ENCODE results near the gene ANKIB1.

DNA sequence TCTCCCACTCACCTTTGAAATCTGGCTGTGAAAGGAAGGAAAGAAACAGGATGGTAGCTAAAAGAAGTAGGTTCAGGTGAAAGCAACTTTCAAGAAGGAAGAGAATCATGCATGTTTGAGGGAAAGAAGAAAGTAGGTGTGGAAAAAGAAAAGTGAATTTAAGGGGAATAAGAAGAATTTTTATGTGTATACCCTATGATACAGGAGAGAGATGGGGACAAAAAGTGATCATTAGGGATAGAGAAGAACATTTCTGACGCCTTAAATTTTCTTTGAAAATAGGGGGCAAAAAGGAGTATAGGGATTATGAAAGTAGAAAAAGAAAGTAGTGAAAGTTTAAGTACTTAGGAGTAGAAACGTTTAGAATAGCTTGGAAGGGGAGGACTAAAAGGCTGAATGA is 15.2 kb upstream of the ANKIB1 start:
- TF ChIP-seq EZH2phosphoT487 (IDR thresholded peaks at IDR 0.05; ENCODE audit: insufficient read depth, low read depth) (no peak), EZH2 (IDR thresholded peaks at IDR 0.05; ENCODE audit: insufficient read depth, poor library complexity, severe bottlenecking) (no peak)
